Colonic mucosa (tissue), 4 donors: Measurements from ENCODE around the gene AKR7A2. TPM values are rescaled to one million over a fixed set of nuclear protein-coding genes. Genes with fewer than 3 reads are reported as not detected.
"Not testable (repeated sequence)": the region's sequence is repeated elsewhere in the genome, so short reads cannot be mapped to it uniquely, and the experiment has no call there.

Experiments
- DNase-seq: peaks from one replicate; pipeline ENCODE4 v3.0.0-alpha.2; 2020
- H3K27ac ChIP-seq: fragments of 200-600 bp; one replicate; pipeline ENCODE4 v1.8.0; 2021
- H3K27me3 ChIP-seq: fragments of 200-600 bp; one replicate; pipeline ENCODE4 v1.8.0; 2021
- H3K36me3 ChIP-seq: fragments of 200-600 bp; one replicate; pipeline ENCODE4 v1.8.0; 2021
- H3K4me1 ChIP-seq: fragments of 200-600 bp; one replicate; pipeline ENCODE4 v1.8.0; 2021; ENCODE audit warnings: mild to moderate bottlenecking
- H3K4me3 ChIP-seq: fragments of 200-600 bp; one replicate; pipeline ENCODE4 v1.8.0; 2021
- H3K9ac ChIP-seq, 2 donors: one replicate each; pipeline ENCODE4 v1.7.0; 2013; ENCODE audit warnings: control low read depth in 2 of 2, low read depth in 2 of 2, low read length in 2 of 2
- H3K9me3 ChIP-seq: fragments of 200-600 bp; one replicate; pipeline ENCODE4 v1.8.0; 2021
- CTCF ChIP-seq: fragments of 200-600 bp; IDR thresholded peaks from one replicate; pipeline ENCODE4 v1.8.0; 2022; ENCODE audit warnings: antibody characterized with exemption, mild to moderate bottlenecking
- intact Hi-C: fragments of 100-400 bp; cut with DNase I; formaldehyde crosslinking; loops from one replicate; pipeline ENCODE4 v1.14.1; 2022
- total RNA-seq, 2 donors: library from RNA; stranded (reverse); fragmentation: NEBNext Ultra II Directional in 1 of 2; extraction: Animal tissue kit (Norgen Biotek cat#: 25700) in 1 of 2; gene quantifications; one replicate each; pipeline ENCODE4 v1.2.1, GENCODE V29; 2021
- donor health status: healthy.
- donor health status: DM: no; HTN: no; CAD: no.
- donor health status: DM: no; HTN: no; CAD: no.

AKR7A2 gene
- total RNA-seq, 2 donors from 2014 or later: 112 to 129 TPM

- DNase-seq: no peak
- Histone ChIP-seq H3K27me3 (no peaks in the 10 kb centered on the region), H3K9ac (no peak overlapping the region), H3K4me3 (no peak overlapping the region), H3K27ac (peak overlapping the region; percentile 74), H3K9me3 (no peaks in the 10 kb centered on the region), H3K36me3 (no peaks in the 10 kb centered on the region), H3K4me1 (peaks cover 18% of the 10 kb centered on the region)
- intact Hi-C loops: no loop called here
- no peak for TF ChIP-seq CTCF
Measured at GRCh38 chr1:19309123-19309813, 2.7 kb downstream of the AKR7A2 start.

- H3K4me1 ChIP-seq: peaks cover 18% of the 10 kb centered on the region
- peak overlapping the region; percentile 74 for H3K27ac ChIP-seq
- H3K36me3 ChIP-seq: no peaks in the 10 kb centered on the region
- H3K9me3 ChIP-seq: no peaks in the 10 kb centered on the region
- no peak overlapping the region for H3K4me3 ChIP-seq
- intact Hi-C loops: no loop called here
- DNase-seq: no peak
- H3K27me3 ChIP-seq: no peaks in the 10 kb centered on the region
- no peak for TF ChIP-seq CTCF
- H3K9ac ChIP-seq: peak overlapping the region; percentile 18 to 48
Measured at GRCh38 chr1:19308509-19308907, 3.4 kb downstream of the AKR7A2 start.

- TF ChIP-seq CTCF: no peak
- peak; percentile 88 for DNase-seq
- H3K4me3 ChIP-seq: no peak overlapping the region
- no peaks in the 10 kb centered on the region for H3K9me3 ChIP-seq
- peak overlapping the region; percentile 74 for H3K27ac ChIP-seq
- no peaks in the 10 kb centered on the region for H3K27me3 ChIP-seq
- intact Hi-C loops: no loop called here
- H3K36me3 ChIP-seq: no peaks in the 10 kb centered on the region
- peak overlapping the region; percentile 48 to 55 for H3K9ac ChIP-seq
- H3K4me1 ChIP-seq: peaks cover 16% of the 10 kb centered on the region
Measured at GRCh38 chr1:19307794-19308508, 4.0 kb downstream of the AKR7A2 start.

GRCh38 chr1:19306941-19307340 is 5.0 kb downstream of the AKR7A2 start:
- Histone ChIP-seq H3K4me3 (no peak overlapping the region), H3K27me3 (no peaks in the 10 kb centered on the region), H3K27ac (no peak overlapping the region), H3K36me3 (no peaks in the 10 kb centered on the region), H3K4me1 (peaks cover 12% of the 10 kb centered on the region), H3K9me3 (no peaks in the 10 kb centered on the region), H3K9ac (no peak overlapping the region)
- DNase-seq: no peak
- TF ChIP-seq CTCF: no peak
- intact Hi-C loops: no loop called here

- no peak for TF ChIP-seq CTCF
- intact Hi-C loops: no loop called here
- Histone ChIP-seq H3K36me3 (no peaks in the 10 kb centered on the region), H3K9me3 (no peaks in the 10 kb centered on the region), H3K4me3 (no peak overlapping the region), H3K27ac (no peak overlapping the region), H3K4me1 (peaks cover 11% of the 10 kb centered on the region), H3K9ac (no peak overlapping the region), H3K27me3 (no peaks in the 10 kb centered on the region)
- DNase-seq: no peak
Measured at GRCh38 chr1:19305880-19306279, 6.1 kb downstream of the AKR7A2 start.

GRCh38 chr1:19304081-19304480 is 7.9 kb downstream of the AKR7A2 start:
- H3K4me1 ChIP-seq, H3K27ac ChIP-seq, intact Hi-C loops, DNase-seq, H3K9ac ChIP-seq, H3K4me3 ChIP-seq, H3K36me3 ChIP-seq, H3K9me3 ChIP-seq, H3K27me3 ChIP-seq: not testable (repeated sequence)
